IMR-90 (cell line): ENCODE results near the gene ZFP57. TPM values are rescaled to one million over a fixed set of nuclear protein-coding genes. Genes with fewer than 3 reads are reported as not detected.
A peak's percentile ranks its signal among the peaks of the same experiment; 100 is the strongest.

Source experiments
- ATAC-seq: fragments of 200-7000 bp; cut with Tn5 transposase; 2 replicates; pipeline ENCODE4 v1.9.1; 2020; ENCODE audit warnings: low read depth, mild to moderate bottlenecking, moderate library complexity
- BruUV-seq: library from RNA; stranded (reverse); fragments of 400-500 nt; replicated peaks from 2 replicates; lab custom pipeline; 2021; lab: Mats Ljungman, UMichigan
- CTCF ChIA-PET: fragments of 300-600 bp; formaldehyde crosslinking; extraction: SDS; loops from one replicate; lab custom pipeline; 2021; ENCODE audit warnings: antibody characterized with exemption; lab: Yijun Ruan, JAX
- POLR2A ChIA-PET: fragments of 300-600 bp; sonication (Branson Sonifier 250); formaldehyde crosslinking; loops from one replicate; lab custom pipeline; 2022; ENCODE audit warnings: antibody characterized with exemption; ENCODE audit not compliant: unreplicated experiment; lab: Charles Lee
- DNase-seq: peaks from one replicate; pipeline ENCODE4 v3.0.0; 2013
- H2AFZ ChIP-seq: replicated peaks from 2 replicates; pipeline ENCODE3; 2013; ENCODE audit warnings: low read length, mild to moderate bottlenecking; ENCODE audit not compliant: poor library complexity
- H2AK5ac ChIP-seq: 2 replicates; pipeline ENCODE4 v1.6.1; 2013; ENCODE audit warnings: low read depth, low read length, inconsistent platforms
- H2AK9ac ChIP-seq: replicated peaks from 2 replicates; pipeline ENCODE3; 2013; ENCODE audit warnings: mild to moderate bottlenecking, low read depth, low read length, moderate library complexity; ENCODE audit not compliant: poor library complexity
- H2BK120ac ChIP-seq: 2 replicates; pipeline ENCODE4 v1.6.1; 2013; ENCODE audit warnings: low read depth, low read length, inconsistent platforms
- H2BK15ac ChIP-seq: 3 replicates; pipeline ENCODE4 v1.6.1; 2013; ENCODE audit warnings: low read depth, low read length, inconsistent platforms
- H2BK20ac ChIP-seq: 2 replicates; pipeline ENCODE4 v1.6.1; 2013; ENCODE audit warnings: low read depth, mild to moderate bottlenecking, inconsistent platforms, low read length, moderate library complexity
- H2BK5ac ChIP-seq: 2 replicates; pipeline ENCODE4 v1.6.1; 2013; ENCODE audit warnings: mild to moderate bottlenecking, low read depth, low read length, inconsistent platforms; ENCODE audit not compliant: poor library complexity, severe bottlenecking
- H3K14ac ChIP-seq: replicated peaks from 2 replicates; pipeline ENCODE4 v1.6.1; 2013; ENCODE audit warnings: low read depth, low read length, inconsistent platforms
- H3K18ac ChIP-seq: 2 replicates; pipeline ENCODE4 v1.6.1; 2013; ENCODE audit warnings: low read depth, low read length, control low read depth
- H3K23ac ChIP-seq: 2 replicates; pipeline ENCODE4 v1.6.1; 2013; ENCODE audit warnings: low read depth, low read length, inconsistent platforms
- H3K27ac ChIP-seq: 2 replicates; pipeline ENCODE4 v1.5.1; 2013; ENCODE audit warnings: mild to moderate bottlenecking, control low read depth, low read length; ENCODE audit not compliant: insufficient read depth
- H3K27me3 ChIP-seq: 2 replicates; pipeline ENCODE4 v1.6.1; 2013; ENCODE audit warnings: low read length; ENCODE audit not compliant: control insufficient read depth, insufficient read depth
- H3K36me3 ChIP-seq: 2 replicates; pipeline ENCODE4 v1.6.1; 2013; ENCODE audit warnings: low read length, mixed read lengths; ENCODE audit not compliant: control insufficient read depth, insufficient read depth
- H3K4ac ChIP-seq: 2 replicates; pipeline ENCODE4 v1.6.1; 2013; ENCODE audit warnings: low read depth, low read length, inconsistent platforms
- H3K4me1 ChIP-seq: 2 replicates; pipeline ENCODE4 v1.6.1; 2013; ENCODE audit warnings: low read length, mixed read lengths; ENCODE audit not compliant: control insufficient read depth, insufficient read depth
- H3K4me2 ChIP-seq: 2 replicates; pipeline ENCODE4 v1.6.1; 2013; ENCODE audit warnings: low read depth, mild to moderate bottlenecking, control low read depth, low read length, moderate library complexity
- H3K4me3 ChIP-seq: 2 replicates; pipeline ENCODE4 v1.5.1; 2013; ENCODE audit warnings: low read depth, mild to moderate bottlenecking, control low read depth, low read length, moderate library complexity; ENCODE audit not compliant: insufficient read depth
- H3K56ac ChIP-seq: 2 replicates; pipeline ENCODE4 v1.6.1; 2013; ENCODE audit warnings: low read length, inconsistent platforms; ENCODE audit not compliant: insufficient read depth; ENCODE audit errors: extremely low read depth
- H3K79me1 ChIP-seq, 2 experiments: 2 replicates each; pipeline ENCODE4 v1.6.1; 2013; ENCODE audit warnings: low read length in 2 of 2, inconsistent platforms in 1 of 2, low read depth in 1 of 2
- H3K9ac ChIP-seq: 2 replicates; pipeline ENCODE4 v1.6.1; 2013; ENCODE audit warnings: low read depth, low read length, control low read depth
- H3K9me1 ChIP-seq: 2 replicates; pipeline ENCODE4 v1.6.1; 2013; ENCODE audit warnings: low read length, inconsistent platforms; ENCODE audit not compliant: insufficient read depth
- H3K9me3 ChIP-seq: 2 replicates; pipeline ENCODE4 v1.6.1; 2013; ENCODE audit warnings: low read length; ENCODE audit not compliant: control insufficient read depth, insufficient read depth
- H4K20me1 ChIP-seq: 2 replicates; pipeline ENCODE4 v1.6.1; 2013; ENCODE audit warnings: low read length, inconsistent platforms; ENCODE audit not compliant: insufficient read depth
- H4K5ac ChIP-seq: 2 replicates; pipeline ENCODE4 v1.6.1; 2013; ENCODE audit warnings: mild to moderate bottlenecking, low read depth, low read length, control low read depth
- H4K8ac ChIP-seq, 2 experiments: 2 replicates each; pipeline ENCODE4 v1.6.1; 2013; ENCODE audit warnings: low read depth in 2 of 2, low read length in 2 of 2, control low read depth in 1 of 2, inconsistent platforms in 1 of 2
- H4K91ac ChIP-seq: 2 replicates; pipeline ENCODE4 v1.6.1; 2013; ENCODE audit warnings: low read depth, low read length, inconsistent platforms; ENCODE audit not compliant: insufficient read depth
- BHLHE40 ChIP-seq: fragments of 150-350 bp; IDR thresholded peaks from 2 replicates; pipeline ENCODE4 v1.6.1; 2016; ENCODE audit warnings: mild to moderate bottlenecking, low read depth, low read length
- CTCF ChIP-seq: conservative IDR thresholded peaks from 2 replicates; pipeline ENCODE4 v1.5.1; 2012; ENCODE audit warnings: mild to moderate bottlenecking, low read depth, low read length, improper control_type of control experiment
- ELK1 ChIP-seq: fragments of 150-350 bp; IDR thresholded peaks from 2 replicates; pipeline ENCODE4 v1.6.1; 2016; ENCODE audit warnings: low read depth, mild to moderate bottlenecking, low read length, moderate library complexity, borderline replicate concordance
- FOS ChIP-seq: fragments of 150-350 bp; IDR thresholded peaks from 2 replicates; pipeline ENCODE4 v1.6.1; 2016; ENCODE audit warnings: low read depth, low read length
- MAFK ChIP-seq: IDR thresholded peaks from 2 replicates; pipeline ENCODE4 v1.6.1; 2012; ENCODE audit warnings: low read depth, low read length, improper control_type of control experiment
- MAZ ChIP-seq: IDR thresholded peaks from 2 replicates; pipeline ENCODE4 v1.6.1; 2012; ENCODE audit warnings: low read depth, mild to moderate bottlenecking, low read length, improper control_type of control experiment, moderate library complexity, borderline replicate concordance
- MXI1 ChIP-seq: IDR thresholded peaks from 2 replicates; pipeline ENCODE4 v1.6.1; 2012; ENCODE audit warnings: low read depth, mild to moderate bottlenecking, low read length, moderate library complexity, borderline replicate concordance
- POLR2A ChIP-seq: IDR thresholded peaks from 2 replicates; pipeline ENCODE4 v1.6.1; 2012; ENCODE audit warnings: mild to moderate bottlenecking, low read depth, low read length
- RAD21 ChIP-seq: IDR thresholded peaks from 2 replicates; pipeline ENCODE4 v1.6.1; 2012; ENCODE audit warnings: low read length, improper control_type of control experiment
- RCOR1 ChIP-seq: IDR thresholded peaks from 2 replicates; pipeline ENCODE4 v1.6.1; 2012; ENCODE audit warnings: mild to moderate bottlenecking, low read length, improper control_type of control experiment; ENCODE audit not compliant: insufficient replicate concordance
- RFX5 ChIP-seq: IDR thresholded peaks from 2 replicates; pipeline ENCODE4 v1.8.0; 2012; ENCODE audit warnings: low read depth, mild to moderate bottlenecking, low read length, moderate library complexity
- SMC3 ChIP-seq: fragments of 150-350 bp; IDR thresholded peaks from 2 replicates; pipeline ENCODE4 v1.6.1; 2016; ENCODE audit warnings: low read depth, mild to moderate bottlenecking, antibody characterized with exemption, low read length, moderate library complexity
- WGBS, 2 experiments: methylation state at CpG; one replicate each; pipeline versions ENCODE4 v1.1.5 to v1.1.7; 2013; ENCODE audit warnings: missing lambda C conversion rate in 2 of 2; ENCODE audit not compliant: insufficient read length in 1 of 2; ENCODE audit errors: extremely low coverage in 2 of 2; 5-methylcytosine and 5-hydroxymethylcytosine counted together
- dilution Hi-C: fragments of 300-500 bp; cut with HindIII; formaldehyde crosslinking; loops from one replicate; pipeline ENCODE4 v1.14.3; 2018; ENCODE audit warnings: low sequenced_read_pairs; ENCODE audit not compliant: unreplicated experiment
- in situ Hi-C: fragments of 300-500 bp; cut with MboI; formaldehyde crosslinking; loops from 3 replicates; pipeline ENCODE4 v1.14.3; 2019; ENCODE audit warnings: low sequenced_read_pairs, inconsistent platforms, mixed read lengths
- intact Hi-C: fragments of 100-400 bp; cut with micrococcal nuclease; formaldehyde crosslinking; loops from 2 replicates; pipeline ENCODE4 v1.10.0; 2022
- polyA plus RNA-seq, 3 experiments: library from polyadenylated mRNA; depleted of rRNA; stranded (reverse); fragments of >200 nt; gene quantifications; 2 replicates each; pipeline ENCODE4 v1.2.3, GENCODE V29; 2012; ENCODE audit warnings: low replicate concordance in 1 of 3
- total RNA-seq: library from RNA; depleted of rRNA; stranded (reverse); fragments of >200 nt; gene quantifications from 2 replicates; pipeline ENCODE4 v1.2.3, GENCODE V29; 2012

Gene ZFP57
- total and polyA plus RNA-seq, 2 of the 4 experiments (the other 2 are of a cell fraction) = not detected

GRCh38 chr6:29649701-29650673, 31.0 kb downstream of the ZFP57 start:
- H3K18ac ChIP-seq = no peak overlapping the region
- peak overlapping the region; percentile 53 for H3K4ac ChIP-seq
- intact Hi-C loops (no loop called here), in situ Hi-C loops (no loop called here), dilution Hi-C loops (no loop called here)
- no peaks in the 10 kb centered on the region for H4K20me1 ChIP-seq
- 0 out of 2 replicates have a peak overlapping the region, but pooled peaks have one; percentile 40 for H3K14ac ChIP-seq
- no peak overlapping the region for H2AK5ac ChIP-seq
- no peak overlapping the region for H2BK15ac ChIP-seq
- H3K23ac ChIP-seq = no peak overlapping the region
- ChIA-PET POLR2A (no interaction called here), CTCF (interaction anchor here (0.7 to 2.7 kb wide), 9 partner anchors 9 to 309 kb away, joined by 3 to 33 read pairs (median 4); partner anchors contain the start of gene GABBR1)
- no peaks in the 10 kb centered on the region for H3K4me1 ChIP-seq
- no peak overlapping the region for H2BK5ac ChIP-seq
- H3K4me2 ChIP-seq = peak overlapping the region; percentile 91
- H3K36me3 ChIP-seq = no peaks in the 10 kb centered on the region
- TF ChIP-seq ELK1 (no peak), RFX5 (peak; percentile 100), RCOR1 (no peak), MAFK (0 out of 2 replicates have a peak, but pooled peaks have one; percentile 10), RAD21 (peak; percentile 21; the same call in 1 of the 2 replicates), CTCF (peak; percentile 98), MAZ (peak; percentile 33; the same call in 1 of the 2 replicates), POLR2A (0 out of 2 replicates have a peak, but pooled peaks have one; percentile 29), FOS (no peak), BHLHE40 (peak; percentile 43; the same call in 1 of the 2 replicates), SMC3 (0 out of 2 replicates have a peak, but pooled peaks have one; percentile 15), MXI1 (no peak)
- 8% methylated on average over 14 of the region's 33 CpGs; no CpG with 5 or more reads in 1 of the 2 experiments for WGBS, 2 experiments
- H3K27me3 ChIP-seq = peaks cover 1% of the 10 kb centered on the region
- DNase-seq = peak; percentile 94
- no peak overlapping the region for H2BK20ac ChIP-seq
- no peaks in the 10 kb centered on the region for H3K79me1 ChIP-seq
- H3K9me3 ChIP-seq = no peaks in the 10 kb centered on the region
- no peak overlapping the region for H4K91ac ChIP-seq
- H2BK120ac ChIP-seq = no peak overlapping the region
- peak overlapping the region; percentile 67 for H2AK9ac ChIP-seq
- no peak overlapping the region; the same call in 1 of the 2 replicates for H3K56ac ChIP-seq
- peak overlapping the region; percentile 50 for H3K4me3 ChIP-seq
- peak overlapping the region; percentile 62 to 86; a peak in 3 of 4 replicates for H4K8ac ChIP-seq
- peak overlapping the region; percentile 54 for H4K5ac ChIP-seq
- H3K9ac ChIP-seq = peak overlapping the region; percentile 47
- ATAC-seq = peak; percentile 97
- no peaks in the 10 kb centered on the region for H3K9me1 ChIP-seq
- BruUV-seq = no TSS peak
- H2AFZ ChIP-seq = peak overlapping the region; percentile 98
- peak overlapping the region; percentile 19; the same call in 1 of the 2 replicates for H3K27ac ChIP-seq
